Measurements from ENCODE around the gene PIN1.
"Not testable (repeated sequence)": the region's sequence is repeated elsewhere in the genome, so short reads cannot be mapped to it uniquely, and the experiment has no call there.

The PIN1 gene

DNA sequence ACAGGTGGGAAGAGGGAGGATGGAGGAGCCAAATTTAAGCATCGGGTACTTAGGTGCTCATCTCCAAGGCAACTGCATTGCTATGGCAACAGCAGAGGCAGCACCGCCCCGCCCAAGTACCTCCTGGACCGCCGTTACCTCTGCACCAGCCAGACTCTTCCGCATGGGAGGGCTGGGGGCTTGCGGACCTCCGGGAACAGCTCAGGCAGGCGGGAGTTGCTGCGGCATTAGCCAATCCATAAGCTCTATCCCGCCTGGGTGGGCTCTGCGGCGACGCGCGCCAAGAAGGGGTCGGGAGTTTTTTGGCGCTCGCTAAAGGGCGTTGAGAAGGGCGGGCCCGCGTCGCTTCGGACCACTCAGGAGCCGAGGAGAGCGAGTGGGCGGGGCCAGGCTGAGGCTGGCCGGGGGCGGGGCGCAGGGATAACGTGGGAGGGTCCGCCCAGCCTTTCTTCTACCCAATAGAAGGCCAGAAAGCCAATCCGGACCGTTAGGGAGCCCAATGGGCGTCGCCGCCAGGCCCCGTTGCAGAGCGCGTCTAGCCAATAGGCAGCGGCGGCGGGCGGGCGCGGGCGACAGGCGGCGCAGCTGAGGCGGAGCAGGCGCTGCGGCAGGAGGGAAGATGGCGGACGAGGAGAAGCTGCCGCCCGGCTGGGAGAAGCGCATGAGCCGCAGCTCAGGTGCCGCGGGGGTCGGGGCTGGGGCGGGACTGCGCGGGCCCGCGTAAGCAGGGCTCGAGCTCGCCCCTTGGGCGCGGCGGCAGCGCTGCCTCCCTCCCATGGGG is at the start of gene PIN1:
Gene PIN1 (plus strand): TSS at position 593 of the 781 bp plus-strand sequence. CDS start 27 bp downstream, at position 620.
- peak; percentile 87 to 96 for DNase-seq

DNA sequence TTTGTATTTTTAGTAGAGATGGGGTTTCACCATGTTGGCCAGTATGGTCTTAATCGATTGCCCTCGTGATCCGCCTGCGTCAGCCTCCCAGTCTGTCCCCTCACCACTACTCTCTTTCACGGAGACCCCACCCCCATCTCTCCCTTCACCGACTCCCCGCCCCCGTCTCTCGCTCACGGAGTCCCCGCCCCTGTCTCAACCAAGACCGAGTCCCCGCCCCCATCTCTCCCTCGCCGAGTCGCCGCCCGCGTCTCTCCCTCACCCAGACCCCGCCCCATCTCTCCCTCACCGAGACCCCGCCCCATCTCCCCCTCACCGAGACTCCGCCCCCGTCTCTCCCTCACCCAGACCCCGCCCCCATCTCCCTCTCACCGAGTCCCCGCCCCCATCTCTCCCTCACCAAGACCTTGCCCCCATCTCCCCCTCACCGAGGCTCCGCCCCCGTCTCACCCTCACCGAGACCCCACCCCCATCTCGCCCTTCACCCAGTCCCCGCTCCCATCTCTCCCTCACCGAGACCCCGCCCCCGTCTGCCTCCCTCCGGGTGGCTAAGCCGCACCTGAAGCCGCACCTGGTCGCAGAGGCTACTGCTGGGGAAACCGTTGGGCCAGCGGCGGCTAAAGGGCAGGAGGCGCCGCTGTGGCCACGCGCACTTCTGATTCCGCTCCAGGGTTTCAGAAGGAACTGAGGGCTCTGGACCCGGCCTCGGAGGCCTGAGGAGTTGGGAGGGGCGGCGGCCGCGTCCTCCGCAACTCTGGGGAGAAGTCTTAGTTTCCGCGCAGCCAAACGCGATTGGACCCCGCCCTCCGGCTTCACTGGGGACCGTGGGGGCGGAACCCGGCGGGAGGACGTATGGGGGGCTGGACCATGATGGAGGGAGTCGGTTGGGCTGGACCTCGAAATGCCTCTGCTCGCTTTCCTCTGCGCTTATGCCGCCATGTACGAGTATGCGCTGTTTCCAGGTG is 49.5 kb upstream of the PIN1 start:
- peak; percentile 35 to 73 for DNase-seq

DNA sequence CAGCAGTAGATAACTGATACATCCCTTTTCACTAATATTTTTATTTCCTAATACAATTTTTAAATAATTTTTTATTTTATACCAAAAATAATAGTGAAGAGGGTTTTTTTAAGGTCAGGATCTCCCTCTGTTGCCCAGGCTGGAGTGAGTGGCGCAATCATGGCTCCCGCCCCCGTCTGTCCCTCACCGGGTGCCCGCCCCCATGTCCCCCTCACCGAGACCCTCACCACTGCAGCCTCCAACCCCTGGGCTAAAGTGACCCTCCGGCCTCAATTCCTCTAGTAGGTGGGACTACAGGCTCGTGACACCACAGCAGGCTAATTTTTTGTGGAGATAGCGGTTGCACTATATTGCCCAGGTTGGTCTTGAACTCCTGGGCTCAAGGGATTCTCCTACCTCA is 48.8 kb upstream of the PIN1 start:
- DNase-seq = no peak

DNA sequence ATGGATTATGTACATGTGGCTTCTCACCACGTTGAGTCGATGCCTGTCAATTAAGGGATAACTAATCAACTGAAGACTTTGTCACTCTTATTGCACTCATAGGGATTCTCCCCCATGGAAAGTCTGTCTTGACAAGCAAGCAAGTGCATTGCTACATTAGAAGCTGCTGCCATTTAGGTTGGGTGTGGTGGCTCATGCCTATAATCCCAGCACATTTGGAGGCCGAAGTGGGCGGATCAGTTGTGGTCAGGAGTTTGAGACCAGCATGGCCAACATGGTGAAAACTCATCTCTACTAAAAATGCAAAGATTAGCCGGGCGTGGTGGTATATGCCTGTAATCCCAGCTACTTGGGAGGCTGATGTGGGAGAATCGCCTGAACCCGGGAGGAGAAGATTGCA is 48.3 kb upstream of the PIN1 start:
- no peak for DNase-seq

DNA sequence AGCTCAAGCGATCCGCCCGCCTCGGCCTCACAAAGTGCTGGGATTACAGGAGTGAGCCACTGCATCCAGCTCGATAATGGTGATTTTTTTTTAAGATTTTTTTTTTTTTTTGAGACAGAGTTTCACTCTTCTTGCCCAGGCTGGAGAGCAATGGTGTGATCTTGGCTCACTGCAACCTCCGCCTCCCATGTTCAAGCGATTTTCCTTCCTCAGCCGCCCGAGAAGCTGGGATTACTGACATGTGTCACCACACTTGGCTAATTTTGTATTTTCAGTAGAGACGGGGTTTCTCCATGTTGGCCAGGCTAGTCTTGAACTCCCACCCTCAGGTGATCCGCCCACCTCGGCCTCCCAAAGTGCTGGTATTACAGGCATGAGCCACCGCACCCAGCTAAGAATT is 46.5 kb upstream of the PIN1 start:
- DNase-seq = not testable (repeated sequence)

DNA sequence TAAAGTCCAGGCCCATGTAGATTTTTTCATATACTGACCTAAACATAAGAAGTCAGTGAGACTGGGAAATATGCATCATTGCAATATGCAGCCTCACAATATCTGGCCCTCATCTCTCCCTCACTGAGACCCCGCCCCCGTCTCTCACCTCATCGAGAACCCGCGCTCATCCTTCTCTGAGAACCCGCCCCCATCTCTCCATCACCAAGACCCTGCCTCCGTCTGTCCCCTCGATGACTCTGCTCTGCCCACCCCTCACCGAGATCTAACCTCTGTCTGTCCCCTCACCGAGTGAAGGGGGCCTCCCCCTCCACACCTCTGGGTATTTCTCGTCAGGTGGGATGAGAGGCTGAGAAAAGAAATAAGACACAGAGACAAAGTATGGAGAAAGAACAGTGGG is 46.1 kb upstream of the PIN1 start:
- DNase-seq = no peak

DNA sequence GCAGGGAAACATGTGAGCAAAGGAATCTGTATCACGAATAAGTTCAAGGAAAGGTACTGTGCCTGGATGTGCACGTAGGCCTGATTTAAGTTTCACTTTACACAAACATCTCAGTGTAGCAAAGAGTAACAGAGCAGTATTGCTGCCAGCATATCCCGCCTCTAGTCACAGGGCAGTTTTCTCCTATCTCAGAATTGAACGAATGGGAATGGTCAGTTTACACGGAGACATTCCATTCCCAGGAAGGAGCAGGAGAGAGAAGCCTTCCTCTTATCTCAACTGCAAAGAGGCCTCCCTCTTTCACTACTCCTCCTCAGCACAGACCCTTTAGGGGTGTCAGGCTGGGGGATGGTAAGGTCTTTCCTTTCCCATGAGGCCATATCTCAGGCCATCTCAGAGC is 45.5 kb upstream of the PIN1 start:
- DNase-seq = not testable (repeated sequence)

DNA sequence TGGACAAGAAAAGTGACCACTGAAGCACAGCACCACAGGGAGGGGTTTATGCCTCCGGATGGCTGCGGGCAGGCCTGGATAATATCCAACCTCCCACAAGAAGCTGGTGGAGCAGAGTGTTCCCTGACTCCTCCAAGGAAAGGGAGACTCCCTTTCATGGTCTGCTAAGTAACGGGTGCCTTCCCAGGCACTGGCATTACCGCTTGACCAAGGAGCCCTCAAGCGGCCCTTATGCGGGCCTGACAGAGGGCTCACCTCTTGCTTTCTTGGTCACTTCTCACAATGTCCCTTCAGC is 44.1 kb upstream of the PIN1 start:
- not testable (repeated sequence) for DNase-seq

DNA sequence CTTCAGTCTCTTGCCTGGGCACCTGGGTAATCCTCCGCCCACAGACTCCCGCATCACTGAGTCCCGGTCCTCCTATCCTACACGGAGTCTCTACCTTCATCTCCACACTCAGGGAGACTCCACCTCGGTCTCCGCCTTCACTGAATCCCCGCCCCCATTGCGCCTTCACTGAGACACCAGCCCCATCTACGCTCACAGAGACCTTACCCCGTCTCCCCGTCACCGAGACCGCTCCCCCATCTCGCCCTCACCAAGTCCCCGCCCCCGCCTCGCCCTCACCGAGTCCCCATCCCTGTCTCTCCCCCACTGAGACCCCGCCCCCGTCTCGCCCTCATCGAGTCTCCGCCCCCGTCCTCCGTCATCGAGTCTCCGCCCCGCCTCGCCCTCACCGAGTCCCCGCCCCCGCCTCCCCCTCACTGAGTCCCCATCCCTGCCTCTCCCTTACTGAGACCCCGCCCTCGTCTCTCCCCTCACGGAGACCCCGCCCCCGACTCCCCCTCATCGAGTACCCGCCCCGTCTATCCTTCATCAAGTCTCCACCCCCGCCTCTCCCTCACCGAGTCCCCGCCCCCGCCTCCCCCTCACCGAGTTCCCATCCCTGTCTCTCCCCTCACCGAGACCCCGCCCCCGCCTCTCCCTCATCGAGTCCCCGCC is 43.4 kb upstream of the PIN1 start:
- DNase-seq = peak; percentile 16 to 43

DNA sequence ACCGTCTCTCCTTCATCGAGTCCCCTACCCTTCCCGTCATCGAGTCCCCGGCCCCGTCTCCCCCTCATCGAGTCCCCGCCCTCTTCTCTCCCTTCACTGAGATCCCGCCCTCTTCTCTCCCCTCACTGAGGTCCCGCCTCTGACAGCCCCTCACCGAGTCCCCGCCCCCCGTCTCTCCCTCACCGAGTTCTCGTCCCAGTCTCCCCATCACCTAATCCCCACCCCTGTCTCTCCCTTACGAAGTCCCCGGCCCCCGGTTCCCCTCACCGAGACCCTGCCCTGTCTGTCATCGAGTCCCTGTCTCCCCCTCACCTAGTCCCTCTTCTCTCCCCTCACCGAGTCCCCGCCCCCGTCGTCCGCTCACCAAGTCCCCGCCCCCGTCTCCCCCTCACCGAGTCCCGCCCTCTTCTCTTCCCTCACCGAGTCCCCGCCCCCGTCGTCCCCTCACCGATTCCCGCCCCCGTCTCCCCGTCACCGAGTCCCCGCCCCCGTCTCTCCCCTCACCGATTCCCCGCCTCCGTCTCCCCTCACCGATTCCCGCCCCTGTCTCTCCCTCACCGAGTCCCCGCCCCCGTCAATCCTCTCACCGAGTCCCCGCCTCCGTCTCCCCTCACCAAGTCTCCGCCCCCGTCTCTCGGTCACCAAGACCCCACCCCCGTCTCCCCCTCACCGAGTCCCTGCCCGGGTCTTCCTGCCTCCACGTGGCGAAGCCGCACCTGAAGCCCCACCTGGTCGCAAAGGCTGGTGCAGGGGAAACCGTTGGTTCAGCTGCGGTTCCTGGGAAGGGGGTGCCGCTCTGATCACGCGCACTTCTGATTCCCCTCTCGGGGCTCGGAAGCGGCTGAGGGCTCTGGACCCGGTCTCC is 42.7 kb upstream of the PIN1 start:
- DNase-seq = peak; percentile 54 to 58

DNA sequence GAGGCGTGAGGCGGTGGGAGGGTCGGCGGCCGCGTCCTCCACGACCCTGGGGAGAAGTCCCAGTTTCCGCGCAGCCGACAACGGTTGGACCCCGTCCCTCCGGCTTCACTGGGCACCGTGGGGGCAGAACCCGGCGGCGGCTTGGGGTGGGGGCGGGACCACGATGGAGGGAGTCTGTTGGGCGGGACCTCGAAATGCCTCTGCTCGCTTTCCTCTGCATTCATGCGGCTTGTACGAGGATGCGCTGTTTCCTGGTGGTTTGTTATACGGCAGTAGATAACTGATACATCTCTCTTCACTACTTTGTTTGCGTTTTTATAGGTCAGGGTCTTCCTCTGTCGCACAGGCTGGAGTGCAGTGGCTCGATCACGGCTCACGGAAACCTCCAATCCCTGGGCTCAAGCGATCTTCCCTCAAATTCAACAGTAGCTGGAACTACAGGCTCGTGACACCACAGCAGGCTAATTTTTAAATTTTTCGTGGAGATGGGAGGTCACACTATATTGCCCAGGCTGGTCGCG is 42.0 kb upstream of the PIN1 start:
- DNase-seq = no peak

DNA sequence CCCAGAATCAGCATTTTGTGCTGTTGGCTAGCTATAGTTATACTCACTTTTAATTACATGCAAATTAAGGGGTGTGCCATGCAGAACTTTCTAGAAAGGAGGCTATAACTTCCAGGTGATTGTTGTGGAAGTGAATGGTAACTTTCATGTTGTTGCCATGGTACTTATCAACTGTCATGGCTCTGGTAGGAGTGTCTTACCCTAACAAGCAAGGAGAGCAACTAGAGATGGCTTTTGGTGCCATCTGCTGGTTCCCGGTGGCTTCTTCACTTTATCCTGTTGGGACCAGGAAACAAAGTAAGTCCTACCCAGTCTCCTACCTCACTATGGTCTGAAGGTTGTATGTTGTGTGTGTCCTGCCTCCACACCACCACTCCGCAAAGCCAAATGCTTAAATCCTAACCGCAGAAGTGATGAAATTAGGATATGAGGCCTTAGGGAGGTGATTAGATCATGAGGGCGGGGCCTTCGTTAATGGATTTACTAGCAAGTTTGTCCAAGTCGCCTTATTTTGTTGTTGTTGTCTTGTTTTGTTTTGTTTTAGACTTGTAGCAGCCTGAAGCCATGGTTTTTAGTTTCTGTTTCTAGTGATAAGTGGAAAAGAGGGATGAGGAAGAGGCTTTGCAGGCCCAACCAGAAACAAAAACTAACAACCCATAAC is 38.9 kb upstream of the PIN1 start:
- DNase-seq = peak in 1 of 2 experiments; percentile 77

DNA sequence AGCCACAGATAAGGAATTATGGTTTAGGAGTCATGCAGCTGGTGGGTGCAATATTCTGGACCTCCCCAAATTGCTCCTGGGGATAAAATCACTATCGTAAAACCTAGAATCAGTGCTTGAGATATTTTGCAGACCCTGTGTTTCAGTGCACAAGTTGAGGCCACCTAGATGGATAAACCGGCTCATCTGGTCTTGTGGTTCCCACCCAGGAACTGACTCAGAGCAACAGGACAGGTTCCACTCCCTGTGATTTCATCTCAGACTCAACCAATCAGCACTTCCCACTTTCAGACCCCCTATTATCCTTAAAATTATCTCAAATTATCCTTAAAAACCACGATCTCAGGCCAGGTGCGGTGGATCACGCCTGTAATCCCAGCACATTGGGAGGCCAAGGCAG is 37.2 kb upstream of the PIN1 start:
- DNase-seq = no peak

DNA sequence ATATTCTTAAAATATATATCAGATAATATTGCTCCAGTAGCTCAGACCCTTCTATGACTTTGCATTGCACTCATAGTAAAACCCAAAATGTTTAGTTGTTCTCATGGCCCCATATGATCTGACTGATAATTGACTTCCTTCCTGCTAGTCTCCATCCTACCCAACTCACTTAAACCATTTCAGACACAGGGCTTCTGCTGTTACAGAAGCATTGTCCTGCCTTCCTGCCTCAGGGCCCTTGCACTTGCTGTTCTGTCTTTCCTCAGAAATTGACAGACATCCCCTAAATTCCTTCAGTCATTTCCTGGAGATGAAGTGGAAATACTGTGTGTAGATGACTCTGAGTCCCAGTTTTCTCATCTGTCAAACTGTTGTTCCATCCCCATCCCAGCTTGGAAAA is 36.0 kb upstream of the PIN1 start:
- DNase-seq = no peak

DNA sequence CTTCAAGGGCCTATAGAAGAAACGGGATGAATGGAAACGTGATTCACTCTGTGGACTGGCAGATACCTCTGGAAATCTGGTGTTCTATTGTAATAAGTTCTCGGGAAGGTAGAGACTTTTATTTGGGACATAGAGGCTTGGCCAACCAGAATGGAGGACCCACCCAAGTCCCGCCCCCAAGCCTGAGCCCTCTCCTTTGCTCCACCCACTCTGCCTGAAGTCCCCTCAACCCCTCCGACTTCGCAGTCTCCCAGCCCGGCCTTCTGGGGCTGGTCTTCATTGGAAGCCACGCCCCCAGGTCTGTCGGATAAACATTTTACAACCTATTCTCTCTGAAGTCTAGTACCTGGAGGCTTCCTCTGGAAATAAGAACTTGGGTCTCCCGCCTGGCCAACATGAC is 33.1 kb upstream of the PIN1 start:
- DNase-seq = no peak

DNA sequence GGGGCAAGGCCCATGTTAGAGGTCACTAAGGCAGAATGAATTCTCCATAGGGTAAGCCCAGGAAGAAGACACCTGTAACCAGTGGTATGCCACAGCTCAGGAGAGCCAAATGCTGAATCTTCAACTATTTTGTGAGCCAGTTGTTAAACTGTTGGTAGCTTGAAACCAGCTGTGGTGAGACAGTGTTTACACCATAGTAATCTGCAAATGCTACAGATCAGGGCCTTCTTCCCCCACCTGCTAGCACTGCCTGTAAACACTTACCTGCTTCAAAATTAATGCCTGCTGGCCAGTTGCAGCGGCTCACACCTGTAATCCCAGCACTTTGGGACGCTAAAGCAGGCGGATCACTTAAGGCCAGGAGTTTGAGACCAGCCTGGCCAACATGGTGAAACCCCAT is 28.3 kb upstream of the PIN1 start:
- no peak for DNase-seq

DNA sequence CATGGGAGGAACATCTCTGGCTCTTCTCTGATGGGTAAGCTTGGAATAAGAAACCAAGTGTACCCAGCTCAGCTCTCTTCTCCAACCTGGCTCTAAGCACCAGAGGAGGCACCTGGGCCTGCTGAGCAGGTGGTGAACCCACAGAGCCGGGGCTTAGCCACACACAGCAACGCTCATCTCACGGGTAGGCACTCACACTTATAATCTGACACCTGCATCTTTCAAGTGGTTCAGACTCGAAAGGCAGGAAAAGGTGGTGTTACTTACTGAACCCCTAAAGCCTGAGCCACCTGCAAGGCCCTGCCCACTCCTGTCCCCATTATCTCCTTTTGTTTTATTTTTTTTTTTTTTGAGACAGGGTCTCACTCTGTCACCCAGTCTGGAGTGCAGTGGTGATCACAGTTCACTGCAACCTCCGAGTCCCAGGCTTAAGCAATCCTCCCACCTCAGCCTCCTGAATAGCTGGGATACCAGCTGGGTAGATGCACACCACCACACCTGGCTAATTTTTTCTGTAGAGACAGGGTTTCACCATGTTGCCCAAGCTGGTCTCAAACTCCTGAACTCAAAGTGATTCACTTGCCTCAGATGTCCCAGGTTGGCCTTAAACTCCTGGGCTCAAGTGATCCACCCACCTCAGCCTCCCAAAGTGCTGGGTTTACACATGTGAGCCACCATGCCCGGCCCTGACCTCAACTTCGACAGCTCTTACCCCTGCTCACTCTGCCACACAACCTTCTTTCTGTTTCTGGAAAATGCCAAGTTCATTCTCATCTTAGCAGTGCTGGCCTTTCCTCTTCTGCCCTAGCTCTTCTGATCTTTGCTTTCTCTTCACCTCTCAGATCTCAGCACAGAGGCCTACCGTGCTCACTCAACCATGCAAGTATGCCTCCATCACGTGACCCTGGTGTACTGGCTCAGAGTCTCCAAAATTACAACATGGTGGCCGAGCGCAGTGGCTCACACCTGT is 26.0 kb upstream of the PIN1 start:
- DNase-seq = no peak

DNA sequence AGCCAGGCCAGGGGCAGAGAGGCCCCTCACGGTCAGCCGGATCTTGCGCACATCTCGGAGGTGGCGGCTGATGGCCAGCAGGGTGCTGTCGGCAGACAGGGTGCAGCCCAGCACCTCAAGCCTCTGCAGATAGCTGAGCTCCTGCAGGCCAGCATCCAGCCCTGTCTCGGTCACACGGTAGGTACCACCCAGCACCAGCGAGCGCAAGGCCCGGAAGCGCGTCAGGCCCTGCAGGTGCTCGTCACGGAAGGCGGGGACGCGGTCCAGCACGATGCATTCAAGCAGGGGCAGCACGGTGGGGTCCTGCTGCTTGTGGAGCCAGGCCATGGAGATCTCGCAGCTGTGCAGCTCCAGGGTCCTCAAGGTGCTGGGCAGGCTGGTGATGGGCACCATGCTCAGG is 24.0 kb upstream of the PIN1 start:
- no peak for DNase-seq

DNA sequence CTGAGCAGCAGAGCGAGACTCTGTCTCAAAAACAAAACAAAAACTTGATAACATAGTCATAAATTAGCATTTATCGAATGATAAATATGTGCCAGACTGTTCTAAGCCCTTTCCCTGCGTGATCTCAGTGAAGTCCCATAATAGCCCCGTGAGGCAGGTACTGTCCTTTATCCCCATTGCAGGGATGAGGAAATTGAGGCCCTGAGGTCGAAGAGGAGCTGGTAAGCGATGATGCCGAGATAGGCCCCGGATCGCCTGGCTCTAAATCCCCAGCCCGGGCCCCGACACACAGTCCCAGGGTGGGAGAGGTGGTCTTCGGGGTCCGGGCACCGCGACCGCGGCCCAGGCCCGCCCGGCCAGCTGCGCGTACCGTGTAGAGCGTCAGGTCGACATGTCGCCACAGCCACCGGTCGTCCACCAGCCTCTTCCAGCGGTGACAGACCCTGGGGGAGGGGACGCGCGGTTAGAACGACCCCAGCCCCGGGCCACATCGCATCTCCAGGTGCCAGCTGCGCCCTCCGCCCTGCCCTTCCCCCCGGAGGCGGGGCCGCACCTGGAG is 16.9 kb upstream of the PIN1 start:
- DNase-seq = no peak
